Adipose tissue (tissue), 3 donors: ENCODE results near the gene CSNK1A1. TPM values are rescaled to one million over a fixed set of nuclear protein-coding genes. Genes with fewer than 3 reads are reported as not detected.
"Not testable (repeated sequence)": the region's sequence is repeated elsewhere in the genome, so short reads cannot be mapped to it uniquely, and the experiment has no call there.

Experiments used
- H3K27ac ChIP-seq: one replicate; pipeline ENCODE4 v1.5.1; 2013; ENCODE audit warnings: low read depth, low read length
- WGBS, 3 donors: extraction: QIAGEN DNeasy Blood & Tissue Kit; methylation state at CpG; one replicate each; pipeline ENCODE4 v1.1.7; 2013; 5-methylcytosine and 5-hydroxymethylcytosine counted together
- polyA plus RNA-seq, 3 donors: library from polyadenylated mRNA; stranded (reverse); fragments of 200-250 nt; gene quantifications; one replicate each; pipeline ENCODE4 v1.2.3, GENCODE V29; 2013
- donor health status: healthy with polysubstance abuse.
- donor health status: Bipolar disorder and iron deficiency.
- donor health status: healthy.

Gene CSNK1A1
- polyA plus RNA-seq, 3 donors = 39.7 to 113 (median 106) TPM

- H3K27ac ChIP-seq = no peak overlapping the region
- 82 to 95% (median 88%) methylated on average over 5 of the region's 5 CpGs for WGBS, 3 donors
Measured at GRCh38 chr5:149578896-149579295, 27.7 kb upstream of the CSNK1A1 start.

GRCh38 chr5:149576021-149576420 lies 24.8 kb upstream of the CSNK1A1 start:
- WGBS, 3 donors = 88 to 97% (median 95%) methylated on average over 3 of the region's 3 CpGs
- H3K27ac ChIP-seq = no peak overlapping the region

- no peak overlapping the region for H3K27ac ChIP-seq
- 69 to 82% (median 77%) methylated on average over 3 of the region's 3 CpGs for WGBS, 3 donors
Measured at GRCh38 chr5:149575131-149575530, 23.9 kb upstream of the CSNK1A1 start.

GRCh38 chr5:149572576-149573231 lies 21.5 kb upstream of the CSNK1A1 start:
- H3K27ac ChIP-seq = no peak overlapping the region
- WGBS, 3 donors = 59 to 91% (median 77%) methylated on average over 4 of the region's 4 CpGs

- H3K27ac ChIP-seq = no peak overlapping the region
Measured at GRCh38 chr5:149572170-149572569, 20.9 kb upstream of the CSNK1A1 start.

- H3K27ac ChIP-seq = no peak overlapping the region
- WGBS, 3 donors = 28 to 86% (median 78%) methylated on average over 1 of the region's 1 CpG
Measured at GRCh38 chr5:149567226-149567625, 16.0 kb upstream of the CSNK1A1 start.

GRCh38 chr5:149564542-149565140 lies 13.4 kb upstream of the CSNK1A1 start:
- not testable (repeated sequence) for H3K27ac ChIP-seq
- WGBS, 3 donors = 54 to 62% (median 57%) methylated on average over 15 of the region's 15 CpGs

GRCh38 chr5:149563466-149563865 lies 12.2 kb upstream of the CSNK1A1 start:
- WGBS, 3 donors = 49 to 59% (median 58%) methylated on average over 2 of the region's 2 CpGs
- H3K27ac ChIP-seq = no peak overlapping the region

- WGBS, 3 donors = 40 to 66% (median 45%) methylated on average over 2 of the region's 2 CpGs
- H3K27ac ChIP-seq = no peak overlapping the region
Measured at GRCh38 chr5:149561848-149562247, 10.6 kb upstream of the CSNK1A1 start.

GRCh38 chr5:149559706-149560105 lies 8.5 kb upstream of the CSNK1A1 start:
- H3K27ac ChIP-seq = no peak overlapping the region
- WGBS, 3 donors = 44 to 86% (median 53%) methylated on average over 2 of the region's 2 CpGs

- no peak overlapping the region for H3K27ac ChIP-seq
- 92 to 94% (median 94%) methylated on average over 18 of the region's 18 CpGs for WGBS, 3 donors
Measured at GRCh38 chr5:149552553-149553160, 1.4 kb upstream of the CSNK1A1 start.

GRCh38 chr5:149552038-149552494 lies 827 bp upstream of the CSNK1A1 start:
- WGBS, 3 donors = 21 to 32% (median 32%) methylated on average over 6 of the region's 6 CpGs
- peak overlapping the region; percentile 51 for H3K27ac ChIP-seq

- 0 to 1% (median 0%) methylated on average over 40 of the region's 40 CpGs for WGBS, 3 donors
- H3K27ac ChIP-seq = peak overlapping the region; percentile 98
Measured at GRCh38 chr5:149550594-149551226, 529 bp downstream of the CSNK1A1 start.

GRCh38 chr5:149550268-149550583 lies 1.0 kb downstream of the CSNK1A1 start:
- H3K27ac ChIP-seq = peak overlapping the region; percentile 98
- 0% methylated on average over 12 of the region's 12 CpGs for WGBS, 3 donors

- H3K27ac ChIP-seq = peak overlapping the region; percentile 98
- 0 to 2% (median 1%) methylated on average over 25 of the region's 25 CpGs for WGBS, 3 donors
Measured at GRCh38 chr5:149549461-149550267, 1.6 kb downstream of the CSNK1A1 start.

GRCh38 chr5:149546974-149547373 lies 4.3 kb downstream of the CSNK1A1 start:
- no peak overlapping the region for H3K27ac ChIP-seq

- 81 to 85% (median 81%) methylated on average over 6 of the region's 6 CpGs for WGBS, 3 donors
- no peak overlapping the region for H3K27ac ChIP-seq
Measured at GRCh38 chr5:149545327-149545726, 5.9 kb downstream of the CSNK1A1 start.

GRCh38 chr5:149544028-149544420 lies 7.2 kb downstream of the CSNK1A1 start:
- no peak overlapping the region for H3K27ac ChIP-seq

More at GRCh38 chr5:149544028-149544420, 7.2 kb downstream of the CSNK1A1 start:
- WGBS, 3 donors = 50 to 57% (median 53%) methylated on average over 3 of the region's 3 CpGs
